GM23248 (cell line): ENCODE data around the gene TENM4. TPM values are rescaled to one million over a fixed set of nuclear protein-coding genes. Genes with fewer than 3 reads are reported as not detected.

Experiments
- DNase-seq: peaks from one replicate; pipeline ENCODE4 v3.0.0-alpha.2; 2015
- H2AFZ ChIP-seq: fragments of 200-600 bp; sonication (generic); 2 replicates; pipeline ENCODE4 v1.6.1; 2016; ENCODE audit warnings: antibody characterized with exemption
- H3F3A ChIP-seq: fragments of 200-600 bp; sonication (generic); 2 replicates; pipeline ENCODE4 v1.6.1; 2016; ENCODE audit warnings: mild to moderate bottlenecking, antibody characterized with exemption, mixed run types; ENCODE audit not compliant: insufficient read depth
- H3K27ac ChIP-seq: fragments of 200-600 bp; sonication (generic); 2 replicates; pipeline ENCODE4 v1.5.1; 2016; ENCODE audit warnings: mild to moderate bottlenecking
- H3K27me3 ChIP-seq: fragments of 200-600 bp; sonication (generic); replicated peaks from 2 replicates; pipeline ENCODE4 v1.6.1; 2016; ENCODE audit warnings: mild to moderate bottlenecking; ENCODE audit not compliant: insufficient read depth
- H3K36me3 ChIP-seq: fragments of 200-600 bp; sonication (generic); 2 replicates; pipeline ENCODE4 v1.6.1; 2016; ENCODE audit warnings: low read depth, mild to moderate bottlenecking
- H3K4me1 ChIP-seq: fragments of 200-600 bp; sonication (generic); 2 replicates; pipeline ENCODE4 v1.6.1; 2016; ENCODE audit warnings: mild to moderate bottlenecking; ENCODE audit not compliant: insufficient read depth
- H3K4me2 ChIP-seq: fragments of 200-600 bp; sonication (generic); one replicate; pipeline ENCODE4 v1.6.1; 2016; ENCODE audit warnings: mild to moderate bottlenecking; ENCODE audit not compliant: unreplicated experiment
- H3K4me3 ChIP-seq: fragments of 200-600 bp; sonication (generic); 2 replicates; pipeline ENCODE4 v1.5.1; 2016; ENCODE audit warnings: mild to moderate bottlenecking
- H3K79me2 ChIP-seq: fragments of 200-600 bp; sonication (generic); 2 replicates; pipeline ENCODE4 v1.6.1; 2016; ENCODE audit warnings: mild to moderate bottlenecking; ENCODE audit not compliant: insufficient read depth
- H3K9ac ChIP-seq: fragments of 200-600 bp; sonication (generic); 2 replicates; pipeline ENCODE4 v1.6.1; 2016; ENCODE audit warnings: mild to moderate bottlenecking
- H3K9me2 ChIP-seq: fragments of 200-600 bp; sonication (generic); 2 replicates; pipeline ENCODE4 v1.6.1; 2016; ENCODE audit warnings: mixed run types, mild to moderate bottlenecking, moderate library complexity; ENCODE audit not compliant: insufficient read depth
- H3K9me3 ChIP-seq: fragments of 200-600 bp; sonication (generic); one replicate; pipeline ENCODE4 v1.6.1; 2017; ENCODE audit warnings: low read depth
- H4K20me1 ChIP-seq: fragments of 200-600 bp; sonication (generic); 2 replicates; pipeline ENCODE4 v1.6.0; 2016; ENCODE audit not compliant: insufficient read depth
- EZH2 ChIP-seq: fragments of 200-600 bp; sonication (generic); IDR thresholded peaks from 2 replicates; pipeline ENCODE4 v1.6.1; 2018; ENCODE audit warnings: antibody characterized with exemption, mild to moderate bottlenecking; ENCODE audit not compliant: insufficient read depth, poor library complexity, severe bottlenecking
- EZH2phosphoT487 ChIP-seq: fragments of 200-600 bp; sonication (generic); IDR thresholded peaks from 2 replicates; pipeline ENCODE4 v1.6.1; 2018; ENCODE audit warnings: antibody characterized with exemption, moderate library complexity, mild to moderate bottlenecking, low read depth; ENCODE audit not compliant: insufficient read depth
- WGBS, 2 experiments: methylation state at CpG; one replicate each; pipeline ENCODE4 v1.1.6; 2015 to 2017; ENCODE audit warnings: low lambda C conversion rate in 2 of 2, low coverage in 1 of 2; ENCODE audit errors: missing lambda C conversion rate in 2 of 2; 5-methylcytosine and 5-hydroxymethylcytosine counted together
- in situ Hi-C: fragments of 300-500 bp; cut with MboI; formaldehyde crosslinking; loops from 2 replicates; pipeline ENCODE4 v1.15.0; 2020
- polyA plus RNA-seq: library from polyadenylated mRNA; unstranded; fragments of >200 nt; fragmentation: Nextera tagmentation; extraction: Ambion mirVana; gene quantifications from 2 replicates; pipeline ENCODE4 v1.2.1, GENCODE V29; 2016
- total RNA-seq: library from RNA; depleted of rRNA; stranded (reverse); fragments of >200 nt; shearing (Covaris generic); gene quantifications from 2 replicates; pipeline ENCODE4 v1.2.3, GENCODE V29; 2014

Gene TENM4
- total and polyA plus RNA-seq, 2 experiments from 2014 or later = 0.11 to 0.48 TPM

DNA sequence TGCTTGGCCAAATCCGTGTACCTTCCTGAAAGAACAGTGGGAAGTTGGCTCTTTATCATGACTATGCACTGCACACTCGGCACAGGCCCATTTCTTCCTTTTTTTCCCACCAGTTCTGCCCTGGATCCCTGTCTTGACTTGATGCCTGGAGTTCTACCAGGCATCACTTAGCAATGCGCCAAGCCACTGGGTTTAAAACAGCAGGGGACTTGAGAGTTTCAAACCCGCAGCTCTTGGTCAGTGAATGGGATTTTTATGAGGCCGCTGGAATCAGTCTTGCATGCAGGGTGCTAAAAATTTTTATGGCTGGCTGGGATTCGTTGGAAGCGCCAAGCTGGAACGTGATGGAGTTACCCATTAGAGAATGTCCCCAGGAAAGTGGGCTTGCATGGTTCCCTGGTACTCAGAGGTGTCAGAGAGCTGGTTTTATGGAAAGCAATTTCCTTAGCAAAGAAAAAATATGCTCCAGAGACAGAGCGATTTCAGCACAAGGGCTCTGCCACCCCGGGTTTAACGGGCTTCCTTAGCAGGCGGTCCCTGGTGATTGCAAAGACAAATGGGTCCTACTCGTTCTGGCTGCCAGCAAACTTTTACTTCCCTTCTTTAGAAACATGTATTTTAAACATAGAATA is 432.9 kb downstream of the TENM4 start:
- H3F3A ChIP-seq = no peaks in the 10 kb centered on the region
- no peak overlapping the region for H3K9ac ChIP-seq
- H3K4me1 ChIP-seq = no peaks in the 10 kb centered on the region
- TF ChIP-seq EZH2phosphoT487 (no peak), EZH2 (no peak)
- no peak overlapping the region for H3K4me3 ChIP-seq
- H2AFZ ChIP-seq = no peak overlapping the region
- in situ Hi-C loops = no loop called here
- no peak for DNase-seq
- no peak overlapping the region for H3K4me2 ChIP-seq
- no peaks in the 10 kb centered on the region for H3K79me2 ChIP-seq
- WGBS, 2 experiments = 44 to 45% methylated on average over 13 of the region's 13 CpGs
- H3K9me2 ChIP-seq = no peaks in the 10 kb centered on the region
- H4K20me1 ChIP-seq = no peaks in the 10 kb centered on the region
- peaks cover 6% of the 10 kb centered on the region; the same call in 1 of the 2 replicates for H3K27me3 ChIP-seq
- H3K36me3 ChIP-seq = no peaks in the 10 kb centered on the region
- no peak overlapping the region for H3K27ac ChIP-seq
- no peaks in the 10 kb centered on the region for H3K9me3 ChIP-seq

DNA sequence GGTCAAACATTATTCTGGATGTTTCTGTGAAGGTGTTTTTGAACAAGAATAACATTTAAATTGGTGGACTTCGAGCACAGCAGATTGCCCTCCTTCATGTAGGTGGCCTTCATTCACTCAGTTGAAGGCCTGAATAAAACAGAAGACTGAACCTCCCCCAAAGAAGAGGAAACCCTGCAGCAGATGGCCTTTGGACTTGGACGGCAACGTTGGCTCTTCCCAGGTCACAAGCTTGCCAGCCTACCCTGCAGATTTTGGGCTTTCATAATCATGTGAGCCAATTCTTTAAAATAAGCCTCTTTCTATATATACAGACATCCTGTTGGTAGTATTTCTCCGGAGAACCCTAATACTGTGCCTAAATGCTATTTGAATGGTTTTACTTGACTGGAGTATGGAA is 434.0 kb downstream of the TENM4 start:
- no peak overlapping the region for H2AFZ ChIP-seq
- no peak overlapping the region for H3K4me2 ChIP-seq
- DNase-seq = no peak
- no peak for TF ChIP-seq EZH2
- TF ChIP-seq EZH2phosphoT487 = no peak
- 45 to 46% methylated on average over 4 of the region's 4 CpGs for WGBS, 2 experiments
- in situ Hi-C loops = no loop called here
- H3K9me3 ChIP-seq = no peaks in the 10 kb centered on the region
- no peaks in the 10 kb centered on the region for H3K36me3 ChIP-seq
- no peak overlapping the region for H3K27ac ChIP-seq
- H3K27me3 ChIP-seq = peaks cover 10% of the 10 kb centered on the region; the same call in 1 of the 2 replicates
- no peaks in the 10 kb centered on the region for H3K4me1 ChIP-seq
- no peaks in the 10 kb centered on the region for H4K20me1 ChIP-seq
- H3K9me2 ChIP-seq = no peaks in the 10 kb centered on the region
- no peaks in the 10 kb centered on the region for H3F3A ChIP-seq
- H3K79me2 ChIP-seq = no peaks in the 10 kb centered on the region
- H3K9ac ChIP-seq = no peak overlapping the region
- no peak overlapping the region for H3K4me3 ChIP-seq

DNA sequence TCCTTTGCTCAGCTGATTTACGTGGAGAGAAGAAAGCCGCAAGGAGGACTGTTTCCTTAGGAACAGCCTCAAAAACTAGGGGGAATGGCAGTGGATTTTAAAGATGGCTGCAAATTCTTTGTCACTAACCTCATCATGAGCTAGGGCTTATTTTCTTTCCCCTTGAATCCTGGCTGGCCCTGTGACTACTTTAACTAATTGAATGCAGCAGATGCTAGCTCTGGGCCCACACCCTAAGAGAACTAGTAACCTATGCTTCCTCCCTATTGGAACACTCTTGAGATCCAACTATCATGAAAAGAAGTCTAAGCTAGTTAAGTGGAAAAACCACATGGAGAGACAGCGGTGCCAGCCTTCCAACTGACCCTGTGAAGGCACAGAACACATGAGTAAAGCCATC is 444.8 kb downstream of the TENM4 start:
- no peak overlapping the region for H2AFZ ChIP-seq
- H3K9me3 ChIP-seq = no peaks in the 10 kb centered on the region
- WGBS, 2 experiments = 41 to 53% methylated on average over 3 of the region's 3 CpGs
- H3K79me2 ChIP-seq = no peaks in the 10 kb centered on the region
- H3K36me3 ChIP-seq = no peaks in the 10 kb centered on the region
- no peaks in the 10 kb centered on the region for H3K9me2 ChIP-seq
- H3F3A ChIP-seq = no peaks in the 10 kb centered on the region
- peaks cover 11% of the 10 kb centered on the region; the same call in 1 of the 2 replicates for H3K27me3 ChIP-seq
- no peak overlapping the region for H3K4me2 ChIP-seq
- TF ChIP-seq EZH2 (no peak), EZH2phosphoT487 (no peak)
- no peak overlapping the region for H3K4me3 ChIP-seq
- no peaks in the 10 kb centered on the region for H4K20me1 ChIP-seq
- no peak overlapping the region for H3K27ac ChIP-seq
- DNase-seq = no peak
- in situ Hi-C loops = no loop called here
- H3K9ac ChIP-seq = no peak overlapping the region
- no peaks in the 10 kb centered on the region for H3K4me1 ChIP-seq

DNA sequence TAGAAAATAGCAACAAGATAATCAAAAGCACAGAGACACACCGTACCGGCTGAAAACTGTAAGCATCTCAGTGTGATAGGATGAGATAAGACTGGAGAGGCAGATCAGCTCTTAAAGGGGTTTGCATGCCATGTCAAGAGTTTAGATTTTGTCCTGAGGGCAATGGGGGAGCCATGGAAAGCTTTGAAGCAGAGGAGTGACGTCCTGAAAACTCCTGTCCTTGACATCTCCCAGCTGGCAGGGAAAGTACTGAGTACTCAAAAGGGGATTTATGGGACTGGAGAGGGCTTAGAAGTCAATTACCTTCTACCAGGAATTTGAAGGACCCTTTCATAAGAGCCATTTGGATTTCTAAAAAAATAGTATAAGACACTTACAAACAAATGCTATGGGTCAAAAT is 445.7 kb downstream of the TENM4 start:
- Histone ChIP-seq H3K27me3 (peaks cover 11% of the 10 kb centered on the region; the same call in 1 of the 2 replicates), H4K20me1 (no peaks in the 10 kb centered on the region), H3K4me3 (no peak overlapping the region), H3F3A (no peaks in the 10 kb centered on the region), H3K36me3 (no peaks in the 10 kb centered on the region), H3K79me2 (no peaks in the 10 kb centered on the region), H3K9ac (no peak overlapping the region), H3K27ac (no peak overlapping the region), H3K4me2 (no peak overlapping the region), H3K9me2 (no peaks in the 10 kb centered on the region), H2AFZ (no peak overlapping the region), H3K4me1 (no peaks in the 10 kb centered on the region), H3K9me3 (no peaks in the 10 kb centered on the region)
- in situ Hi-C loops = no loop called here
- TF ChIP-seq EZH2 (no peak), EZH2phosphoT487 (no peak)
- WGBS, 2 experiments = 46 to 61% methylated on average over 3 of the region's 3 CpGs
- no peak for DNase-seq
